Loucy (cell line): Measurements from ENCODE around the gene ANKDD1B.

Source experiments
- H2AFZ ChIP-seq: fragments of 200-600 bp; sonication (generic); 2 replicates; pipeline ENCODE4 v1.6.0; 2016; ENCODE audit warnings: antibody characterized with exemption, mild to moderate bottlenecking, low read length, moderate library complexity
- H3F3A ChIP-seq: fragments of 200-600 bp; 2 replicates; pipeline ENCODE4 v1.6.0; 2016; ENCODE audit warnings: antibody characterized with exemption, low read depth, mild to moderate bottlenecking
- H3K27me3 ChIP-seq: fragments of 200-600 bp; sonication (generic); 2 replicates; pipeline ENCODE4 v1.6.1; 2014; ENCODE audit warnings: low read length, mild to moderate bottlenecking; ENCODE audit not compliant: insufficient read depth, poor library complexity, severe bottlenecking
- H3K36me3 ChIP-seq: fragments of 200-600 bp; sonication (generic); 2 replicates; pipeline ENCODE4 v1.6.1; 2016; ENCODE audit warnings: low read length; ENCODE audit not compliant: insufficient read depth
- H3K4me1 ChIP-seq: fragments of 200-600 bp; sonication (generic); 2 replicates; pipeline ENCODE4 v1.5.1; 2014; ENCODE audit warnings: low read length, mild to moderate bottlenecking; ENCODE audit not compliant: insufficient read depth, poor library complexity, severe bottlenecking
- H3K4me2 ChIP-seq: fragments of 200-600 bp; sonication (generic); 2 replicates; pipeline ENCODE4 v1.6.0; 2014; ENCODE audit warnings: antibody characterized with exemption, low read length, low read depth, mild to moderate bottlenecking; ENCODE audit not compliant: poor library complexity, severe bottlenecking
- H3K4me3 ChIP-seq: fragments of 200-600 bp; sonication (generic); 2 replicates; pipeline ENCODE4 v1.5.1; 2014; ENCODE audit warnings: low read length, mild to moderate bottlenecking, mixed read lengths; ENCODE audit not compliant: poor library complexity, severe bottlenecking
- H3K79me2 ChIP-seq: fragments of 200-600 bp; sonication (generic); 2 replicates; pipeline ENCODE4 v1.6.1; 2014; ENCODE audit warnings: low read length; ENCODE audit not compliant: insufficient read depth
- H3K9ac ChIP-seq: fragments of 200-600 bp; sonication (generic); 2 replicates; pipeline ENCODE4 v1.6.0; 2014; ENCODE audit warnings: mild to moderate bottlenecking, low read depth, low read length, moderate library complexity; ENCODE audit not compliant: poor library complexity, severe bottlenecking
- H3K9me2 ChIP-seq: fragments of 200-600 bp; sonication (generic); replicated peaks from 2 replicates; pipeline ENCODE4 v1.6.1; 2016; ENCODE audit warnings: low read depth, low read length, mixed read lengths
- H3K9me3 ChIP-seq: fragments of 200-600 bp; sonication (generic); 2 replicates; pipeline ENCODE4 v1.6.1; 2014; ENCODE audit warnings: mild to moderate bottlenecking, antibody characterized with exemption, low read length, low read depth; ENCODE audit not compliant: insufficient read depth
- H4K20me1 ChIP-seq: fragments of 200-600 bp; sonication (generic); 2 replicates; pipeline ENCODE4 v1.6.0; 2014; ENCODE audit warnings: antibody characterized with exemption, low read length, mild to moderate bottlenecking; ENCODE audit not compliant: insufficient read depth, poor library complexity, severe bottlenecking
- CTCF ChIP-seq: fragments of 200-600 bp; sonication (generic); conservative IDR thresholded peaks from 2 replicates; pipeline ENCODE4 v1.5.1; 2014; ENCODE audit warnings: mild to moderate bottlenecking, antibody characterized with exemption, low read length
- EZH2phosphoT487 ChIP-seq: fragments of 200-600 bp; IDR thresholded peaks from 2 replicates; pipeline ENCODE4 v1.6.1; 2018; ENCODE audit warnings: antibody characterized with exemption, mild to moderate bottlenecking, moderate library complexity, borderline replicate concordance

The ANKDD1B gene

DNA sequence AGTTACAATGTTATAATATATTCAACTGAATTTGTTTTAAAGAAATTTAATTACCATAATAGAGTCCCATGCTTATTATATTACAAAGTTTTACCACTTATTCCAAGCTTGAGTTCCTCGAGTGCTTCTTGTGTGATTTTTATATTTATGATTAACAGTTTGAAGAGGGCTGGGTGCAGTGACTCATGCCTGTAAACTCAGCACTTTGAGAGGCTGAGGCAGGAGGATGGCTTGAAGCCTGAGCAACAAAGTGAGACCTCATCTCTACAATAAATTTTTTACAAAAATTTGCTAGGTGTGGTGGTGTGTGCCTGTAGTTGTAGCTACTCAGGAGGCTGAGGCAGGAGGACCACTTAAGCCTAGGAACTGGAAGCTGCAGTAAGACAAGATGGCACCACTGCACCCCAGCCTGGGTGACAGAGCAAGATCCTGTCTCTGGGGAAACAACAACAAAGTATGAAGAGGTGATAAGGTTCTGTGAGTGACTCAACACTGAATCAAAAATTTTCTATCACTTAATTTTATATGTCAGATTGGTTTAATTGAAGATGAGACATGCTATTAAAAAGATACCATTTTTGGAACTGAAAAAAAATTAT, 96.8 kb downstream of the ANKDD1B start:
- Histone ChIP-seq H3K36me3 (peaks cover 18% of the 10 kb centered on the region; the same call in 1 of the 2 replicates), H3K27me3 (no peaks in the 10 kb centered on the region)

DNA sequence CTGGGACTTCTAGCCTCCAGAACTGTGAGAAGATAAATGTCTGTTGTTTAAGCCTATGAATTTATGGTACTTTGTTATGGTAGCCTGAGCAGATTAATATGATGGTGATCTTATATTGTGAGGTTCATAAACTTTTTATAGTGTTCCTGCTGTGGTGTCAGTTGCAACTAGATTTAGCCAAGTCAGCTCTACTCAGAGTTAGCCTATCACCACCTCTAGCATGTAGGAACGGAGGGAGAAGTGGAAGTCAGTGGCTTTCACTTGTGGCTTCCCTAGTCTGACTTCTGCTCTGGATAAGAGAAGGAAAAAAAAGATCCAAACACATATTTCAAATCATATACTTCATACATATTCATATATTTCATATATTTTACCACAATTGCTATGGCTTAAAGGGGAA, 99.4 kb downstream of the ANKDD1B start:
- H3K36me3 ChIP-seq = no peaks in the 10 kb centered on the region
- TF ChIP-seq CTCF (no peak), EZH2phosphoT487 (no peak)
- H3K9me3 ChIP-seq = no peaks in the 10 kb centered on the region
- peaks cover 11% of the 10 kb centered on the region for H4K20me1 ChIP-seq
- H3K4me3 ChIP-seq = peak overlapping the region; percentile 38
- 0 out of 2 replicates have a peak, but pooled peaks cover 3% of the 10 kb centered on the region for H3F3A ChIP-seq
- peaks cover 45% of the 10 kb centered on the region for H3K4me1 ChIP-seq
- peaks cover 61% of the 10 kb centered on the region for H3K79me2 ChIP-seq
- peak overlapping the region; percentile 56 for H3K4me2 ChIP-seq
- no peak overlapping the region for H3K9ac ChIP-seq
- no peak overlapping the region for H2AFZ ChIP-seq
- no peaks in the 10 kb centered on the region for H3K9me2 ChIP-seq
- no peaks in the 10 kb centered on the region for H3K27me3 ChIP-seq

More for the DNA sequence above, 96.8 kb downstream of the ANKDD1B start:
- H3K9me2 ChIP-seq = no peaks in the 10 kb centered on the region
- H3K4me3 ChIP-seq = no peak overlapping the region
- H4K20me1 ChIP-seq = peaks cover 11% of the 10 kb centered on the region
- TF ChIP-seq EZH2phosphoT487 (no peak), CTCF (no peak)
- H3F3A ChIP-seq = 0 out of 2 replicates have a peak, but pooled peaks cover 3% of the 10 kb centered on the region
- H3K79me2 ChIP-seq = peaks cover 35% of the 10 kb centered on the region
- H3K9ac ChIP-seq = no peak overlapping the region
- no peak overlapping the region for H2AFZ ChIP-seq
- H3K4me2 ChIP-seq = no peak overlapping the region
- peaks cover 29% of the 10 kb centered on the region for H3K4me1 ChIP-seq
- no peaks in the 10 kb centered on the region for H3K9me3 ChIP-seq

- no peak for TF ChIP-seq EZH2phosphoT487
- Histone ChIP-seq H4K20me1 (peaks cover 11% of the 10 kb centered on the region), H3F3A (0 out of 2 replicates have a peak, but pooled peaks cover 3% of the 10 kb centered on the region), H3K36me3 (no peaks in the 10 kb centered on the region), H2AFZ (no peak overlapping the region), H3K4me1 (peaks cover 49% of the 10 kb centered on the region), H3K9me2 (no peaks in the 10 kb centered on the region), H3K9ac (no peak overlapping the region), H3K27me3 (no peaks in the 10 kb centered on the region), H3K79me2 (peaks cover 66% of the 10 kb centered on the region), H3K4me2 (peak overlapping the region; percentile 56), H3K9me3 (no peaks in the 10 kb centered on the region), H3K4me3 (peak overlapping the region; percentile 38)
Observed at GRCh38 chr5:75711151-75711550, 99.9 kb downstream of the ANKDD1B start.

DNA sequence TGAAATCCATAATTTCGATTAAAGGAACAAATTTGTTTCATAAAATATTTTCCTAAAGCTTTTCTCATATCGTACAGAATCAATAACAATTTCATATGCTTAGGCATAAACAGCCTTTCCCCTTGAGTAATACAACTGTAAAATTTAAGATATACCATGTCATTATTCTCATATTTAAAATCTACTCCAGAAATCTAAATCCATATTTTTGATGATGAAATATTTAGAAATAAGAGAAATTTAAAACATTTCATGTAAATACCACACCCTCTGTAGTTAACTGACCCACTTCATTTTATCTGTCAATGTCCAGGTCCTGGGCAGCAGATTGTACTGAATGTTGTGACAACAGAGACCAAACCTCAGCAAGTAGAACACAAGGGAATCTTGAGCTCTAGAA, 100.8 kb downstream of the ANKDD1B start:
- H2AFZ ChIP-seq = no peak overlapping the region
- peak overlapping the region; percentile 56 for H3K4me2 ChIP-seq
- H3K9ac ChIP-seq = peak overlapping the region; percentile 49
- H3K9me2 ChIP-seq = no peaks in the 10 kb centered on the region
- H3F3A ChIP-seq = 0 out of 2 replicates have a peak, but pooled peaks cover 3% of the 10 kb centered on the region
- TF ChIP-seq EZH2phosphoT487 = no peak
- no peak for TF ChIP-seq CTCF
- peaks cover 74% of the 10 kb centered on the region for H3K79me2 ChIP-seq
- H3K4me3 ChIP-seq = peak overlapping the region; percentile 28
- H3K9me3 ChIP-seq = no peaks in the 10 kb centered on the region
- H3K4me1 ChIP-seq = peaks cover 53% of the 10 kb centered on the region
- H3K27me3 ChIP-seq = no peaks in the 10 kb centered on the region
- H4K20me1 ChIP-seq = peaks cover 11% of the 10 kb centered on the region
- no peaks in the 10 kb centered on the region for H3K36me3 ChIP-seq
